CD4-positive, alpha-beta T cell treated with Interferon gamma for 1 hour (primary cell): ENCODE measurements around the gene PEX13.

Experiments used
- DNase-seq: peaks from one replicate; pipeline ENCODE4 v3.0.0-alpha.2; 2020

PEX13 gene

DNA sequence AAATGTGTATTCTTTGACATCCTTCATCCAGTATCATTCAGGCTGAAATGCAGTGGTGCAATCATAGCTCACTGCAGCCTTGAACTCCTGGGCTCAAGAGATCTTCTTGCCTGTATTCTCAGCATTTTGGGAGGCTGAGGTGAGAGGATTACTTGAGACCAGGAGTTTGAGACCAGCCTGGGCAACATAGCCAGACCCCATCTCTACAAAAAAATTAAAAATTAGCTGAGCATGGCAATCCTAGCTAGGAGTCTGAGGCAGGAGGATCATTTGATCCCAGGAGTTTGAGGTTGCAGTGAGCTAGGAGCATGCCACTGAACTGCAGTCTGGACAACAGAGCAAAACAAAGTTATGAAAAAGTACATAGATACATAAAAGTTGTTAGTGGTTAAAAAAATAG is 72.3 kb downstream of the PEX13 start:
- DNase-seq: no peak

DNA sequence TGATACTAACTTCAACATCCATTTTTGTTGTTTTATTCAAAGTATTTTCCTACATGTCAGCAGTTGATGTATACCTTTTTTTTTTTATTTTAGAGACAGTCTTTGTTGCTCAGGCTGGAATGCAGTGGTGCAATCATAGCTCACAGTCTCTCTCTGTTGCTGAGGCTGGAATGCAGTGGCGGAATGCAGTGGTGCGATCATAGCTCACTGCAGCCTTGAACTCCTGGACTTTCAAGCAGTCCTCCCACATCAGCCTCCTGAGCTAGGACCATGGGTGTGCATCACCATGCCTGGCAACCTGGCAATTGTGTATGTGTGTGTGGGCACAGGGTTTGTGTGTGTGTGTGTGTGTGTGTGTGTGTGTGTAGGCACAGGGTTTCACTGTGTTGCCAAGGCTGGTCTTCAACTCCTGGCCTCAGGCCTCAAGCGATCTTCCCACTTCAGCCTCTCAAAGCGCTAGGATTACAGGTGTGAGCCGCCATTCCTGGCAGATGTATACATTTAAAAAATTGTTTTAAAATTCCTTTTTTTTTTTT is 72.9 kb downstream of the PEX13 start:
- DNase-seq: no peak

DNA sequence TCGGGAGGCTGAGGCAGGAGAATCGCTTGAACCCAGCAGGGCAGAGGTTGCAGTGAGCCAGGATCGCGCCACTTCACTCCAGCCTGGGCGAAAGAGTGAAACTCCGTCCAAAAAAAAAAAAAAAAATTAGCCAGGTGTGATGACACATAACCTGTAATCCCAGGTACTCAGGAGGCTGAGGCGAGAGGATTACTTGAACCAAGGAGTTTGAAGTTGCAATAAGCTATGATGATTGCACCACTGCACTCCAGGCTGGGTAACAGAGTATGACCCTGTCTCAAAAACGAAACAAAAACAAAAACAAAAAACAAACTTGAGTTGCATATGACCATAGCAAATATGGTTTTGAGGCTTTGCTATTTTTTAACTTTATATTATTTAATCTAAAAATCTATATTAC is 74.0 kb downstream of the PEX13 start:
- no peak for DNase-seq

DNA sequence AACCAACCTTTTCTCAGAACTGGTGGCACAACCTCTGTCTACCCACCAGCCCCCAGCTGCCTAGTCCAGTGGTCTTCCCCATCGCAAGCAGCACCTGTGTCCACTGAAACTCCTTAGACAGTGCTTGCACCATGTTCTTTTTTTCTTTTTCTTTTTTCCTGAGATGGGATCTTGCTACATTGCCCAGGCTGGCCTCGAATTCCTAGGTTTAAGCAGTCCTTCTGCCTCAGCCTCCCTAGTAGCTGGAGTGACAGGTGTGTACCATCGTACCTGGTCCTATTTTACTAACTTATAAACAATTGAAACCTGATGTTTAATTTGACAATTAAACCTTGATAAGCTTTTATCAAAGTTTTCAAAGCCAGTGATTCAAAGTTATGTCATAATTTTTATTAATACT is 78.9 kb downstream of the PEX13 start:
- DNase-seq: no peak

DNA sequence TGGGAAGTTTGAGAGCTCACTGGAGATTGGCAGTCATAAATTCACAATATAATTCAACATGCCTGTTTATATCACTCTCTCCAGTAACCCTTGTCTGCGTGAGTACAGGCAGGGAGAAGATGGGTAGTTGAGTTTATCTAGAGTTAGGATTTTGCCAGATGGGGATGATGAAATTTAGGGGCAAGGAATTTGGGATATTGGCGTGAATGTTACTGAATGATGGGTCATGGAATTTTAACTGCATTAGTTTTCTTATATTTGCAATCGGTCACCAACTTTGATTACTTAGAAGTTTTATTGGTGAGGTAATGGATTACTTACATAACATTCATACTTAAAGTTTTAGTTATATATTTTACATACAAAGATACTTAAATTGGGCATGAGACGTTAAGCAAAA is 83.3 kb downstream of the PEX13 start:
- DNase-seq: no peak
